ENCODE results near the gene MTHFR.

- TF ChIP-seq TEAD4 (IDR thresholded peaks at IDR 0.05; ENCODE audit: borderline replicate concordance, insufficient read depth) = no peak
- TF ChIP-seq CTCF (IDR thresholded peaks at IDR 0.05) = no peak
- TF ChIP-seq REST (IDR thresholded peaks at IDR 0.05; ENCODE audit: low read depth, low read length) = no peak
- no peak for TF ChIP-seq FOXJ3 (CRISPR knock-in tag; IDR thresholded peaks at IDR 0.05)
- TF ChIP-seq FOXM1 (IDR thresholded peaks at IDR 0.05; ENCODE audit: low read depth) = no peak
- TF ChIP-seq ELF1 (IDR thresholded peaks at IDR 0.05) = no peak
- TF ChIP-seq, protein P1, sequence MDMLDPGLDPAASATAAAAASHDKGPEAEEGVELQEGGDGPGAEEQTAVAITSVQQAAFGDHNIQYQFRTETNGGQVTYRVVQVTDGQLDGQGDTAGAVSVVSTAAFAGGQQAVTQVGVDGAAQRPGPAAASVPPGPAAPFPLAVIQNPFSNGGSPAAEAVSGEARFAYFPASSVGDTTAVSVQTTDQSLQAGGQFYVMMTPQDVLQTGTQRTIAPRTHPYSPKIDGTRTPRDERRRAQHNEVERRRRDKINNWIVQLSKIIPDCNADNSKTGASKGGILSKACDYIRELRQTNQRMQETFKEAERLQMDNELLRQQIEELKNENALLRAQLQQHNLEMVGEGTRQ (IDR thresholded peaks at IDR 0.05; ENCODE audit: borderline replicate concordance, low read depth, low read length) = no peak
- TF ChIP-seq FOSL2 (IDR thresholded peaks at IDR 0.05; ENCODE audit: borderline replicate concordance, low read depth) = no peak
- no peak for TF ChIP-seq POLR2AphosphoS5 (IDR thresholded peaks at IDR 0.05; ENCODE audit: low read depth, low read length)
- no peak for TF ChIP-seq SIN3A (IDR thresholded peaks at IDR 0.05; ENCODE audit: borderline replicate concordance, low read depth, low read length)
- TF ChIP-seq EP300 (IDR thresholded peaks at IDR 0.05; ENCODE audit: borderline replicate concordance in 1 of 2, low read depth in 1 of 2, low read length in 1 of 2) = no peak
These were observed 61.5 kb downstream of the MTHFR start for GRCh38 chr1:11744287-11744686.

Measured in SK-N-SH (cell line).